ENCODE measurements around the gene RHOF. TPM values are rescaled to one million over a fixed set of nuclear protein-coding genes. Genes with fewer than 3 reads are reported as not detected.

RHOF gene
- total and polyA plus RNA-seq, 2 of the 8 experiments (the other 6 are each of a cell fraction or from before 2014, with no cell fraction given) = 23.8 to 31.9 TPM

DNA sequence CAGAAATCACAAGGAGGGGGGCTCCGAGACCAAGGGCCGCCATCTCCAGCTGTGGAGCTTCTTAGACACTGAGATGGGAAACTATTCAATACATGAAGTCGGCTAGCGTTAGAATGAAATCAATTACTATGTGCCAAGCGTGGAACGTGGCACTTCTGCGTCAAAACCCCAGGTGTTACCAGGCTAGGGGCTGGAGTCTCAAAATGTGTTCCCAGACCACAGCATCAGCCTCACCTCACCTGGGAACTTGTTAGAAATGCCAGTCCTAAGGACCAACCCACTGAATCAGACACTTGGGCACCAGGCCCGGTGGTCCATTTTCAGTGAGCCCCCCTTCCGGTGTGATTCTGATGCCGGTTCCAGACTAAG, 5.3 kb upstream of the RHOF start:
- Histone ChIP-seq H2BK120ac (replicated peaks; ENCODE audit: low read depth, low read length) (no peak overlapping the region), H4K20me1 (replicated peaks in 1 of 2; ENCODE audit: control insufficient read depth in 1 of 2, insufficient read depth in 2 of 2, low read length in 2 of 2) (peaks cover 6 to 13% of the 10 kb centered on the region in 2 experiments), H3K4me1 (replicated peaks in 1 of 4; ENCODE audit: control insufficient read depth in 3 of 4, insufficient read depth in 4 of 4, low read length in 3 of 4) (peaks cover 11 to 33% (median 19%) of the 10 kb centered on the region in 4 experiments), H3K36me3 (ENCODE audit: control insufficient read depth in 2 of 4, insufficient read depth in 4 of 4, low read length in 3 of 4) (peaks cover 0 to 16% (median 3%) of the 10 kb centered on the region in 4 experiments; a peak in 4 of 8 replicates), H3K4me3 (ENCODE audit: extremely low read depth in 1 of 4, insufficient read depth in 2 of 4, low read depth in 3 of 4, low read length in 4 of 4) (peak overlapping the region in 3 of 4 experiments; percentile 29 to 47 (median 43); a peak in 4 of 8 replicates), H2AFZ (ENCODE audit: low read length) (no peak overlapping the region), H3K79me2 (ENCODE audit: control insufficient read depth in 1 of 2, insufficient read depth in 2 of 2, low read length in 2 of 2) (peaks cover 0 to 38% of the 10 kb centered on the region in 2 experiments; a peak in 2 of 4 replicates), H3K79me1 (ENCODE audit: low read depth, low read length) (0 out of 2 replicates have a peak, but pooled peaks cover 6% of the 10 kb centered on the region), H4K91ac (replicated peaks; ENCODE audit: insufficient read length, low read length) (no peak overlapping the region), H3K14ac (ENCODE audit: insufficient read length) (no peak overlapping the region), H2BK12ac (ENCODE audit: low read depth, low read length) (peak overlapping the region; percentile 10; the same call in 1 of the 2 replicates), H3K27me3 (replicated peaks in 1 of 4; ENCODE audit: control insufficient read depth in 3 of 4, extremely low read depth in 1 of 4, insufficient read depth in 3 of 4, low read length in 3 of 4) (no peaks in the 10 kb centered on the region), H4K8ac (ENCODE audit: extremely low read depth, insufficient read depth, low read length) (no peak overlapping the region), H3K4me2 (ENCODE audit: insufficient read depth in 1 of 2, low read depth in 2 of 2, low read length in 2 of 2) (peak overlapping the region; percentile 66 to 92; a peak in 3 of 4 replicates), H3K27ac (ENCODE audit: low read depth, low read length) (no peak overlapping the region), H3K9me3 (ENCODE audit: insufficient read depth in 2 of 2, low read depth in 1 of 2, low read length in 1 of 2) (no peaks in the 10 kb centered on the region), H3K9ac (replicated peaks in 1 of 4; ENCODE audit: extremely low read depth in 1 of 4, low read depth in 3 of 4, low read length in 3 of 4) (no peak overlapping the region), H3K4ac (replicated peaks; ENCODE audit: insufficient read length, low read depth, low read length) (no peak overlapping the region), H3K23me2 (ENCODE audit: low read depth, low read length) (peaks cover 24% of the 10 kb centered on the region; the same call in 1 of the 2 replicates), H2BK15ac (ENCODE audit: low read length) (no peak overlapping the region; the same call in 1 of the 2 replicates), H3K56ac (replicated peaks; ENCODE audit: insufficient read length, low read depth, low read length) (no peak overlapping the region), H2BK5ac (ENCODE audit: low read depth, low read length) (peak overlapping the region; percentile 12; the same call in 1 of the 2 replicates), H2BK20ac (ENCODE audit: low read length) (no peak overlapping the region), H2AK5ac (ENCODE audit: low read depth, low read length) (no peak overlapping the region; the same call in 1 of the 2 replicates), H4K5ac (ENCODE audit: insufficient read length, low read depth, low read length) (no peak overlapping the region), H3K23ac (ENCODE audit: insufficient read length) (no peak overlapping the region), H3K18ac (ENCODE audit: extremely low read depth, low read length) (peak overlapping the region; percentile 89; the same call in 1 of the 2 replicates)
- FAIRE-seq (no peak), DNase-seq (ENCODE audit: low read depth in 1 of 2, low spot score in 2 of 2) (no peak)
- POLR2A ChIA-PET (ENCODE audit: partially characterized antibody) = interaction anchor here (1.2 to 34.9 kb wide), 13 partner anchors 1 to 257 kb away, joined by 3 to 958 read pairs (median 4); partner anchors contain the start of genes PSMD9, RHOF and SETD1B
- WGBS, 2 experiments (ENCODE audit: extremely low coverage in 1 of 2, insufficient coverage in 1 of 2, insufficient read length in 1 of 2, insufficient replicate concordance in 2 of 2, low coverage in 1 of 2, low lambda C conversion rate in 2 of 2, missing lambda C conversion rate in 1 of 2) = 91% methylated on average over 10 of the region's 10 CpGs; no CpG with 5 or more reads in 1 of the 2 experiments
- CTCF ChIA-PET (ENCODE audit: partially characterized antibody) = interaction anchor here (0.7 to 18.2 kb wide), 8 partner anchors 9 to 1750 kb away, joined by 3 to 363 read pairs (median 112); partner anchors contain the start of genes PSMD9 and SETD1B
- TF ChIP-seq, protein P1, sequence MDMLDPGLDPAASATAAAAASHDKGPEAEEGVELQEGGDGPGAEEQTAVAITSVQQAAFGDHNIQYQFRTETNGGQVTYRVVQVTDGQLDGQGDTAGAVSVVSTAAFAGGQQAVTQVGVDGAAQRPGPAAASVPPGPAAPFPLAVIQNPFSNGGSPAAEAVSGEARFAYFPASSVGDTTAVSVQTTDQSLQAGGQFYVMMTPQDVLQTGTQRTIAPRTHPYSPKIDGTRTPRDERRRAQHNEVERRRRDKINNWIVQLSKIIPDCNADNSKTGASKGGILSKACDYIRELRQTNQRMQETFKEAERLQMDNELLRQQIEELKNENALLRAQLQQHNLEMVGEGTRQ (IDR thresholded peaks at IDR 0.05; ENCODE audit: low read length) = no peak
- TF ChIP-seq EP300 (IDR thresholded peaks at IDR 0.05; ENCODE audit: borderline replicate concordance in 1 of 2, low read depth in 2 of 2, low read length in 2 of 2) (no peak), RFX5 (IDR thresholded peaks at IDR 0.05; ENCODE audit: borderline replicate concordance, low read depth, low read length) (no peak), EZH2 (IDR thresholded peaks at IDR 0.05; ENCODE audit: low read depth, low read length, severe bottlenecking) (no peak), HDAC6 (IDR thresholded peaks at IDR 0.05; ENCODE audit: low read depth, low read length) (no peak), CREB1 (IDR thresholded peaks at IDR 0.05) (no peak), SP2 (IDR thresholded peaks at IDR 0.05; ENCODE audit: low read length) (no peak), NRF1 (IDR thresholded peaks at IDR 0.05; ENCODE audit: low read depth, low read length) (no peak), EGR1 (IDR thresholded peaks at IDR 0.05; ENCODE audit: borderline replicate concordance, low read depth, low read length) (no peak), CHD1 (IDR thresholded peaks at IDR 0.05; ENCODE audit: low read depth, low read length) (no peak), RNF2 (IDR thresholded peaks at IDR 0.05; ENCODE audit: borderline replicate concordance, low read depth, low read length, missing control alignments, poor library complexity, severe bottlenecking) (no peak), CEBPB (IDR thresholded peaks at IDR 0.05; ENCODE audit: low read depth, low read length) (no peak)
